NOMO-1 treated with dmso at 0.1 percent for 144 hours (cell line): ENCODE measurements around the gene GSTA5.
"Not testable (repeated sequence)": the region's sequence is repeated elsewhere in the genome, so short reads cannot be mapped to it uniquely, and the experiment has no call there.

Experiments
- DNase-seq: peaks from one replicate; lab custom pipeline; 2025; ENCODE audit not compliant: unreplicated experiment; lab: John Stamatoyannopoulos, UW

The GSTA5 gene

GRCh38 chr6:52840763-52841585 is at the start of gene GSTA5:
GSTA5 (minus strand) TSS chr6:52840813.
- no peak for DNase-seq

- DNase-seq: no peak
Observed at GRCh38 chr6:52890018-52890417, 49.4 kb upstream of the GSTA5 start.

DNA sequence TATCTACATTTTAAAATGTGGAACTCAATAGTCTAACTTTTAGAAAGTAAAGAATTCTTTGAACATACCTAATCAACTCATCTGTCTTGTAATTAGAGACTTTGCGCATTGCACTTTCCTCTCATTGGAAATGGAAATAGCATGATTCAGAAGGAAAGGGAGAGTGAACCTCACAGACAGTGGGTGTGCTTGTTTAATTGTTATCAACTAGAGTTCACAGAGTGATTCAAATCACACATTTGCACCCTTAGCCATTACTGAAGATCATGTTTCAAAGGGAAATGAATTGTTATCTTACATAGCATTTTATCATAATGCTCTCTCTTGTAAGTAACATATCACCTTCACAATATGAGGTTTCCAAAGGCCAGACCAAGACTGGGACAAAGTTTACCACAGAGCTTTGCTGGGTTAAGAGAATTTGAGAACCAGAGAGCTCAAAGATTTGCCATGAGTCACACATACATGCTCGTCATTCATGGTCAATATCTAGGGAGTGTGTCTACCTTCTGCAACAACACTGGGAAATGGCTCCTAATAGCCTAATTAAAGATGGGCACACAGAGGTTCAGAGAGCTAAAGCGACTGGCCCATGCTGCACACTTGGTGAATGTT is 47.4 kb upstream of the GSTA5 start:
- no peak for DNase-seq

DNA sequence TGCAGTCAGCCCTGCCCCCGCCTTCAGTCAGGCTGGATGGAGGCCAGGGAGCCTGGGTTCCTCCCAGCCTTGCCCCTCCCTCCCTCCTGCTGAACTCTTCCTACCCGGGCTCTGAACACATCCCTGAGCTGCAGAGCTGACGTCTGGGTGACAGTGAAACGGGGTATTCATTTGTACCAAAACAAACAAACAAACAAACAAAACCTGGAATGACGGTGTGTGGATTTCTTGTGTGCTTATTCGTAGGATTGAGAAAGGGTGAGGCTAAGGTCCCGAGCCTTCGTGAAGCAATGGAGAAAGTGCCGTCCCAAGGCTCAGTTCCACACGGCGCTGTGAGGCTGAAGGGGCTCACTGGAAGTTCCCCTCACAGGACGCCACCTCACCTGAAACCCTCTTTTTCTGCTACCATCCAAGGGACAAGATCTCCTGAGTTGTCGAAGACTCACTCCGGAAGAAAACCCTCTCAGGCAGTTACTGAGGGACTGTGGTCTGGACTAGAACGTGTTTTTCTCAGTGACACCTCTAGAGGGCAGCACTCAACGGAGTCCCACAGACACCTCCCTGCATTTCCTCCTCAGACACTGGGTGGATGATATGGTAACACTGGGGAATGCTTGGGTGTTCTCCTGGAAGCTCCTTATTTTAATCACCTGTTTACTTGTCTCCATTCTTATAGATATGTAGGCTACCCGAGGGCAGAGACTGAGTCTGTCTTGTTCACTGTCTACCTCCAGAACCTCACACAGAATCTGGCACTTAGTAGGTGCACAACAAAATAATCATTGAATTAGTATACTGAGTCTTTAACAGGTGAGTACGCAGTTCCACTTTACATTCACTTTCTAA is 41.6 kb upstream of the GSTA5 start:
- peak; percentile 45 for DNase-seq

DNA sequence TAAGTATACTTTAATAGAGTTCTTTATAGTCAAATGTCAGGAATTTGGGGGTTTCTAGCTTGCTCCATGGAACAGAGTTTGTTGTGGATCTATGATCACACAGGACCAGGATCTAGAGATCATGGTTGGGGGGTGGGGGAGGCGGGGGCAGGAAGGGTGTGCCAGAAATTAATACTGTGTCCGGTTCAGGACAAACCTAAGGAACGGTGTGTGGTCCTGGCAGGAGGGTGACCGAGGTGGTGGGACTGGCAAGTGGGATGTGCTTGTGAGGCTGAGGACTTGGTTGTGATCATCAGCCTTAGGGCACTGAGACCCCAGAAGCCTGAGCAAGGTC is 41.0 kb upstream of the GSTA5 start:
- DNase-seq: no peak

GRCh38 chr6:52877786-52878185 is 37.2 kb upstream of the GSTA5 start:
- no peak for DNase-seq

DNA sequence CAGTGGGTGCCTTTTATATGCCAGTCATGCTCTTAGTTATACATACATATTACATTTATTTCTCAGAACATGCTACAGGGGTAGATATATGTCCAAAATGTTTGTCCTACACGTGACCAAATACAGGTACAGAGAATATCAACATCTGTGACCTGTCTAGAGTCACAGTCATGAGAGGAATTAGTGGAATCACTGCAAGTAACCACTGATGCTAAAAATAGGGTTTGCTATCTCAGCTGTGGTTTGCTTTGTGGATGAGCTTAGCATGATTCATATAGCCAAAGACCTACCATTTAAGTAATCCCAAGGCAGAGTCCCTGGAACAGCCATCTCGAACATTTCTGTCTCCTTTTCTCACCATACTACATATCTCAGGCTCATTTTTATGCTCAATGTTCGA is 36.6 kb upstream of the GSTA5 start:
- no peak for DNase-seq

GRCh38 chr6:52876056-52876787 is 35.6 kb upstream of the GSTA5 start:
- no peak for DNase-seq

DNA sequence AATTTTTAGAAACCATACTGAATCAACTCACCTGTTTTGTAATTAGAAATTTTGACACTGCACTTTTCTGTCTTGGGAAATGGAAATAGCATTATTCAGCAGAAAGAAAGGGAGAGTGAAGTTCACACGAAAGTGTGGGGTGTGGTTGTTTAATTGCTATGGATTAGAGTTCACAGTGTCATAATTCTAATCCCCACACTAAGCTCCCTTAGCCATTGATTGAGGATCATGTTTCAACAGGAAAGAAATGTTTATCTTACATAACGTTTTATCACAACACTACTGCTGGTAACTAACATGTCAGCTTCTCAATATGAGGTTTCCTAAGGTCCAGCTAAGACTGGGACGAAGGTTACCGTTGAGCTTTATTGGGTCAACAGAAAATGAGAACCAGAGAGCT is 31.4 kb upstream of the GSTA5 start:
- DNase-seq: no peak

DNA sequence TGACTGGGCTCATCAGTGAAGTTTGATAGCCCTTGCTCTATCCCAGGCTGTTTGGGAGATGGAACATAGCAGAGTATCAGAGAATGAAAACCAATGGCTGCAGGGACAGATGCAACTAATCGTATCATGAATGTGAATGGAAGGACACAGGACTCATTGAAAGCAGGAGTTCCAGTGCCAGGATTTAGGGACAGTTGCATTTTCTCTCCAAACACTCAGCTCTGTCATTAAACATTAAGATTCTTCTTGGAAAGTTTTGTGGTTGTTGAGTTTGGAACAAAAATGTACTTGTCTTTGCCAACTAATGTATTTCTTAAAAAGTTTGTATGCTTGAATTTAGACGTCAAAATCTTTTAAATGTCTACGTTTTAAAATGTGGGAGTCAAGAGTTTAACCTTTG is 31.0 kb upstream of the GSTA5 start:
- no peak for DNase-seq

DNA sequence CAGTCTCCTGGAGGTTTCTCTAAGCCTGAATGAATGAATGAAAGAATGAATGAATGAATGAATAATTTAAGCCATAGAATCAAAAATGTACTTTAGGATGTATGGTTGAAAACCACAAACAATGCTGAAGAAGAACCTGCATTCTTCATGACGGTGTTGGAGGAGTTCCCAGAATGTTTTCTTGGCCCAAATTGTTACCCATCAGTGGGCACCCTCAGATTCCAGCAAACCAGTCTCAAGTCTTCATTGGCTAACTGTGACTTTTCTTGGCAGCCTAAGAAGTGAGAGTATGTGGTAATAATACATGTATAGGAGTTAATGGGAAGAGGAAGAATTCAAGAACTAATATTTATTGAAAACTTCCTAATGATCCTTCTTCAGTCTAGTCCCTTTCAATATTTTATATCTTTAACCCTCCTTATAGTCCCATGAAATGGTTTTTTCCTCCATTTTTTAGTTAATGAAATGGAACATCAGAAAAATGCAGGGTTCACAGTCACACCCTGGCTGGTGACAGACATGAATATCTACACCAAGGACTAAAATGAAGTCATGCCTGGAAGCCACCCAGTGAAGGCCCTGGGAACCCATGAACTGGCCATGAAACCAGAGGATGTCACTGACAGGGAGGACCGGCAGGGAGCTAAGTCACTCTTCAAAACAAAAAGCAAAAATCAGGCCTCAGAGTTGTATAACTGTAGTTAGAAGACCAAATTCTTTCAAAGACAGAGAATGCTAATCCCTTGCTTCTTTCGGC is 29.9 kb upstream of the GSTA5 start:
- not testable (repeated sequence) for DNase-seq

DNA sequence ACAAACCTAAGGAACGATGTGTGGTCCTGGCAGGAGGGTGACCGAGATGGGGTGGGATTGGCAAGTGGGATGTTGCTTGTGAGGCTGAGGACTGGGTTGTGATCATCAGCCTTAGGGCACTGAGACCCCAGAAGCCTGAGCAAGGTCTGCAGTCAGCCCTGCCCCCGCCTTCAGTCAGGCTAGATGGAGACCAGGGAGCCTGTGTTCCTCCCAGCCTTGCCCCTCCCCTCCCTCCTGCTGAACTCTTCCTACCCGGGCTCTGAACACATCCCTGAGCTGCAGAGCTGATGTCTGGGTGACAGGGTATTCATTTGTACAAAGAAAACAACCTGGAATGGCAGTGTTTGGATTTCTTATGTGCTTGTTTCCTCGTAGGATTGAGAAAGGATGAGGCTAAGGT is 28.3 kb upstream of the GSTA5 start:
- DNase-seq: not testable (repeated sequence)

GRCh38 chr6:52868240-52868639 is 27.6 kb upstream of the GSTA5 start:
- no peak for DNase-seq

DNA sequence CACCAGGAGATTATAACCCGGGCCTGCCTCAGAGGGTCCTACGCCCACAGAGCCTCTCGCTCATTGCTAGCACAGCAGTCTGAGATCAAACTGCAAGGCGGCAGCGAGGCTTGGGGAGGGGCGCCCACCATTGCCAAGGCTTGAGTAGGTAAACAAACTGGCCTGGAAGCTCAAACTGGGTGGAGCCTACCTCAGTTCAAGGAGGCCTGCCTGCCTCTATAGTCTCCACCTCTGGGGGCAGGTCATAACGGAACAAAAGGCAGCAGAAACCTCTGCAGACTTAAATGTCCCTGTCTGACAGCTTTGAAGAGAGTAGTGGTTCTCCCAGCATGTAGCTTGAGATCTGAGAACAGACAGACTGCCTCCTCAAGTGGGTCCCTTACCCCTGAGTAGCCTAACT is 20.5 kb upstream of the GSTA5 start:
- not testable (repeated sequence) for DNase-seq

GRCh38 chr6:52858416-52858815 is 17.8 kb upstream of the GSTA5 start:
- DNase-seq: no peak

GRCh38 chr6:52856137-52856536 is 15.5 kb upstream of the GSTA5 start:
- DNase-seq: not testable (repeated sequence)

GRCh38 chr6:52849137-52849536 is 8.5 kb upstream of the GSTA5 start:
- no peak for DNase-seq

GRCh38 chr6:52846002-52846401 is 5.4 kb upstream of the GSTA5 start:
- DNase-seq: no peak

GRCh38 chr6:52843605-52844004 is 3.0 kb upstream of the GSTA5 start:
- no peak for DNase-seq
